HPDE6-E6E7 (cell line): ENCODE data around the gene MAD2L2.
A peak's percentile ranks its signal among the peaks of the same experiment; 100 is the strongest.

ENCODE experiments used
- DNase-seq: peaks from one replicate; pipeline ENCODE4 v3.0.0; 2011; ENCODE audit warnings: missing footprints; ENCODE audit errors: extremely low spot score

The MAD2L2 gene

GRCh38 chr1:11681071-11681771, at the start of gene MAD2L2:
MAD2L2 (minus strand) TSS chr1:11681148; CDS start chr1:11680601, 547 bp downstream.
- peak; percentile 87 for DNase-seq

GRCh38 chr1:11730429-11730891, 49.5 kb upstream of the MAD2L2 start:
- no peak for DNase-seq

GRCh38 chr1:11729498-11730428, 48.8 kb upstream of the MAD2L2 start:
- DNase-seq, result no peak

GRCh38 chr1:11729155-11729497, 48.2 kb upstream of the MAD2L2 start:
- no peak for DNase-seq

- DNase-seq, result no peak
Measured at GRCh38 chr1:11728126-11728806, 47.3 kb upstream of the MAD2L2 start.

GRCh38 chr1:11727119-11727518, 46.2 kb upstream of the MAD2L2 start:
- no peak for DNase-seq

- DNase-seq, result no peak
Measured at GRCh38 chr1:11725616-11726015, 44.7 kb upstream of the MAD2L2 start.

- no peak for DNase-seq
Measured at GRCh38 chr1:11722538-11722937, 41.6 kb upstream of the MAD2L2 start.

- DNase-seq, result no peak
Measured at GRCh38 chr1:11721311-11721710, 40.4 kb upstream of the MAD2L2 start.

GRCh38 chr1:11720525-11720924, 39.6 kb upstream of the MAD2L2 start:
- DNase-seq, result no peak

- no peak for DNase-seq
Measured at GRCh38 chr1:11720033-11720376, 39.1 kb upstream of the MAD2L2 start.

GRCh38 chr1:11719313-11720032, 38.5 kb upstream of the MAD2L2 start:
- no peak for DNase-seq

- DNase-seq, result no peak
Measured at GRCh38 chr1:11714831-11715575, 34.1 kb upstream of the MAD2L2 start.

- DNase-seq, result no peak
Measured at GRCh38 chr1:11713095-11713494, 32.1 kb upstream of the MAD2L2 start.

GRCh38 chr1:11712285-11712684, 31.3 kb upstream of the MAD2L2 start:
- no peak for DNase-seq

GRCh38 chr1:11711490-11711889, 30.5 kb upstream of the MAD2L2 start:
- DNase-seq, result no peak

GRCh38 chr1:11708554-11709350, 27.8 kb upstream of the MAD2L2 start:
- no peak for DNase-seq

- DNase-seq, result no peak
Measured at GRCh38 chr1:11707621-11708276, 26.8 kb upstream of the MAD2L2 start.

- no peak for DNase-seq
Measured at GRCh38 chr1:11706292-11706691, 25.3 kb upstream of the MAD2L2 start.

- no peak for DNase-seq
Measured at GRCh38 chr1:11705596-11705995, 24.6 kb upstream of the MAD2L2 start.
